Cardiac muscle cell (in vitro differentiated cells and primary cell): ENCODE measurements around the gene MAP3K5. TPM values are rescaled to one million over a fixed set of nuclear protein-coding genes. Genes with fewer than 3 reads are reported as not detected.

Source experiments
- DNase-seq, 2 donors: peaks; one replicate each; pipeline versions ENCODE4 v3.0.0 to v3.0.0-alpha.2; 2010 to 2017; ENCODE audit warnings: low read depth in 1 of 2, low spot score in 1 of 2
- H3K27ac ChIP-seq: fragments of 200-600 bp; sonication (generic); 2 replicates; pipeline ENCODE4 v1.5.1; 2016
- H3K27me3 ChIP-seq: fragments of 200-600 bp; sonication (generic); 2 replicates; pipeline ENCODE4 v1.6.0; 2016; ENCODE audit warnings: control low read depth
- H3K36me3 ChIP-seq: fragments of 200-600 bp; sonication (generic); 2 replicates; pipeline ENCODE4 v1.5.1; 2016; ENCODE audit warnings: control low read depth
- H3K4me1 ChIP-seq: fragments of 200-600 bp; sonication (generic); 2 replicates; pipeline ENCODE4 v1.8.1; 2017; ENCODE audit warnings: low read depth, mild to moderate bottlenecking, mixed run types
- H3K4me3 ChIP-seq: fragments of 200-600 bp; sonication (generic); 2 replicates; pipeline ENCODE4 v1.5.1; 2016; ENCODE audit warnings: mild to moderate bottlenecking
- H3K9me3 ChIP-seq: fragments of 200-600 bp; sonication (generic); 2 replicates; pipeline ENCODE4 v1.5.1; 2017; ENCODE audit warnings: low read depth, mild to moderate bottlenecking, control low read depth
- polyA plus RNA-seq: library from polyadenylated mRNA; unstranded; fragments of >200 nt; fragmentation: Nextera tagmentation; extraction: Ambion mirVana; gene quantifications from 2 replicates; pipeline ENCODE4 v1.2.1, GENCODE V29; 2016
- total RNA-seq: library from RNA; depleted of rRNA; stranded (reverse); fragments of >200 nt; gene quantifications from 2 replicates; pipeline ENCODE4 v1.2.3, GENCODE V29; 2016
- TF ChIP-seq, protein P1 (sequence below): IDR thresholded peaks from 2 replicates; pipeline ENCODE4 v1.5.1; 2012; ENCODE audit warnings: low read depth, mild to moderate bottlenecking, low read length

Gene MAP3K5
- total and polyA plus RNA-seq, 2 experiments from 2014 or later = 2.8 to 3.0 TPM

- DNase-seq = no peak
- H3K4me1 ChIP-seq = no peaks in the 10 kb centered on the region
- H3K4me3 ChIP-seq = no peak overlapping the region
- TF ChIP-seq, protein P1, sequence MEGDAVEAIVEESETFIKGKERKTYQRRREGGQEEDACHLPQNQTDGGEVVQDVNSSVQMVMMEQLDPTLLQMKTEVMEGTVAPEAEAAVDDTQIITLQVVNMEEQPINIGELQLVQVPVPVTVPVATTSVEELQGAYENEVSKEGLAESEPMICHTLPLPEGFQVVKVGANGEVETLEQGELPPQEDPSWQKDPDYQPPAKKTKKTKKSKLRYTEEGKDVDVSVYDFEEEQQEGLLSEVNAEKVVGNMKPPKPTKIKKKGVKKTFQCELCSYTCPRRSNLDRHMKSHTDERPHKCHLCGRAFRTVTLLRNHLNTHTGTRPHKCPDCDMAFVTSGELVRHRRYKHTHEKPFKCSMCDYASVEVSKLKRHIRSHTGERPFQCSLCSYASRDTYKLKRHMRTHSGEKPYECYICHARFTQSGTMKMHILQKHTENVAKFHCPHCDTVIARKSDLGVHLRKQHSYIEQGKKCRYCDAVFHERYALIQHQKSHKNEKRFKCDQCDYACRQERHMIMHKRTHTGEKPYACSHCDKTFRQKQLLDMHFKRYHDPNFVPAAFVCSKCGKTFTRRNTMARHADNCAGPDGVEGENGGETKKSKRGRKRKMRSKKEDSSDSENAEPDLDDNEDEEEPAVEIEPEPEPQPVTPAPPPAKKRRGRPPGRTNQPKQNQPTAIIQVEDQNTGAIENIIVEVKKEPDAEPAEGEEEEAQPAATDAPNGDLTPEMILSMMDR = no peak
- no peaks in the 10 kb centered on the region for H3K36me3 ChIP-seq
- no peaks in the 10 kb centered on the region for H3K9me3 ChIP-seq
- H3K27me3 ChIP-seq = no peaks in the 10 kb centered on the region
- no peak overlapping the region for H3K27ac ChIP-seq
Observed at GRCh38 chr6:136508725-136509392, 283.4 kb downstream of the MAP3K5 start.

Other genes with a start within 250 kb of the MAP3K5 start
- gene MAP7, start 242.1 kb downstream of the MAP3K5 start, total RNA-seq = 8.8 and 13.8 TPM in 2 replicates
- 4.1 and 8.0 TPM in 2 replicates for gene MAP7, start 242.1 kb downstream of the MAP3K5 start, polyA plus RNA-seq
- 13.4 and 13.7 TPM in 2 replicates for gene PEX7, start 30.1 kb upstream of the MAP3K5 start, total RNA-seq
- gene PEX7, start 30.1 kb upstream of the MAP3K5 start, polyA plus RNA-seq = 15.7 and 20.0 TPM in 2 replicates
- 0.74 and 2.4 TPM in 2 replicates for gene SLC35D3, start 129.8 kb upstream of the MAP3K5 start, total RNA-seq
- 1.3 and 3.8 TPM in 2 replicates for gene SLC35D3, start 129.8 kb upstream of the MAP3K5 start, polyA plus RNA-seq